GM18520 (cell line): ENCODE measurements around the gene OPN1SW.

ENCODE experiments used
- ATAC-seq: cut with Tn5 transposase; IDR thresholded peaks from one replicate; pipeline ENCODE4 v1.9.1; 2021; ENCODE audit not compliant: unreplicated experiment

OPN1SW gene

DNA sequence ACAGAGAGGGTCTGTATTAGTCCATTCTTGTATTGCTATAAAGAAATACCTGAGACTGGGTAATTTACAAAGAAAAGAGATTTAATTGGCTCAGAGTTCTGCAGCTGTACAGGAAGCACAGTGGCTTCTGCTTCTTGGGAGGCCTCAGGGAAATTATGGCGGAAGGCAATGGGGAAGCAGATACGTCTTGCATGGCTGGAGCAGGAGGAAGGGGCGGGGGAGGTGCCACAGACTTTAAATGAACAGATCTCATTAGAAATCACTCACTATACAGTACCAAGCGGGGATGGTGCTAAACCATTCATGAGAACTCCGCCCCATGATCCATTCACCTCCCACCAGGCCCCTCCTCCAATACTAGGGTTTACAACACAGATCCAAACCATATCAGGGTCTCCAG is 40.2 kb downstream of the OPN1SW start:
- no peak for ATAC-seq

DNA sequence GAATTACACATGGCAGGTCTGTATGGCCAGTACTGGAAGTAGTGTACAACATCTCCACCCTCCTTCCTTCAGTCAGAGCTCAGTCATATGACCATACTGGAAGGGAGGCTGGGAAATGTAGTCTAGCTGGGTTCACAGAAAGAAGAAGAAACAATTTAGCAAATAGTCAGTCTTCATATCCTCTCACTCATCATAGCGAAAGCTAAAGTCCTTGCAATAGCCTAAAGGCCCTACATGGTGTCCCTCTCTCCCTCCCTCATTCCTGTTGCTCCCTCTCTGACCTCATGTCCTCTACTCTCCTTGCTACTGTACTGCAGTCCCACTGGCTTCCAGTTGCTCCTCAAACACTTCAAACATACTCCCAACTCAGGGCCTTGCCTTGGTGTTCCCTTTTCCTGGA is 40.7 kb downstream of the OPN1SW start:
- no peak for ATAC-seq

DNA sequence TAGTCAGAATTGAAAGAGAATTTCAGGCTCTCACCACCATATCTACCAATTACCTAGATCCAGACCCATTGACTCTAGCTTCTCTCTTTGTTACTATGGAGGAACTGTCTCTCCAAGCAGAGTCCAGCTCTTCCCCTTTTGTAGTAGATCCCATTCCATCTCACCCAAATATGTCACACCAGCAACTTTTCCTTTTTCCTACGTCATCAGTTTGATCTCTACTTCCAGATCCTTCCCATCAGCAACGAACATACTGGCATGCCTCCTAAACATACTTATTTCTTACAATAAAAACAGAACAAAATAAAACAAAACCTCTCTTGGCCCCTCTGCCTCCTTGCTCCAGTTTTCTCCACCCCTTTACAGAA is 42.3 kb downstream of the OPN1SW start:
- no peak for ATAC-seq

DNA sequence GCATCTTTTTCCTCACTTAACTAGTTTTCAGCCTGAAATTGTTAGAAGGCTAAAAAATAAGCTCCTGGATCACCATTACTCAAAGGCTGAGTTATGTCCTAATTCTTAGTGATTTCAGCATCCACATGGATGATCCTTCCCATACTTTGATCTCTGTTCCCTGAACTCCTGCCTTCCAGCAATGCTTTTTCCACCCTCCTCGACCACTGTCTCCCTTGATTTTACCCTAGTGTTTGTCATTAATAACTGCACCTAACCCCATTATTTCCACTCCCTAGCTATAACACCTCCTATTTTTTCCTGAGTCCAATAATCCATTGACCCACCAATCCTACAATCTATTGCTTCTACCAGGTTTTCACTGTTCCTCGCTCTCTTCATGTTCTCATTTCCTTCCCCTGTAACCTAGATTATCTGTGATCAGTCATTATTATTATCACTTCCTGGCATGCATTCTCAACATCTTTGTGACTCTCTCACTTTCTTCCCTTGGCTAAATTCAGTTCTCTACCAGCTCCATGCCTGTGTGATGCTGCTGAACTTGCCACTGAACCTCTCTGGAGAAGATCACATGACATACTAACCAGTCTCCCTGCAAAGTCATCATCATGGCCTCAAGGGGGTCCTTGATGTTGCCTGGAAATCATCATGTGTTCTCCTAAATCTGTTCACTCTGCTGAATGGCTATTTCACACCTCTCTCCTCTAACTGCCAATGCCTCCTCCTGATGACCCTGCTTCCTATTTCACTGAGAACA is 42.9 kb downstream of the OPN1SW start:
- no peak for ATAC-seq

DNA sequence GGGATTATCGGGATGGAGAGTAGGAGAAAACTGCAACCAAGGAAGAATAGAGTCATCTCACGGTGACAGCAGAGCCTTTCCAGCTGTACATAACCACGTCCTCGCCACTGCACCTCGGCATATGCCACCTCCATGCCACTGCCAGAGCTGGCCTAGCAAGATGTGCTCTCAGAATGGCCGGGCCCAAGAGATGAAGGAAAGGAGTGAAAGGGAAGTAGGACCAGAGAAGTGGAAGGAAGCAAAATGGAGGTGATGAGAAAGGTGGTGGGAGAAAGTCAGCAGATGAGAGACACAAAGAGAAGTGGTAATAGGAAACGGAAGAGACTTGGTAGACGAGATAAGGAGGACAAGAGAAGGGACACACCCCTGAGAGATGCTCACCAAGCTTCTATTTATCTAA is 44.4 kb downstream of the OPN1SW start:
- no peak for ATAC-seq

DNA sequence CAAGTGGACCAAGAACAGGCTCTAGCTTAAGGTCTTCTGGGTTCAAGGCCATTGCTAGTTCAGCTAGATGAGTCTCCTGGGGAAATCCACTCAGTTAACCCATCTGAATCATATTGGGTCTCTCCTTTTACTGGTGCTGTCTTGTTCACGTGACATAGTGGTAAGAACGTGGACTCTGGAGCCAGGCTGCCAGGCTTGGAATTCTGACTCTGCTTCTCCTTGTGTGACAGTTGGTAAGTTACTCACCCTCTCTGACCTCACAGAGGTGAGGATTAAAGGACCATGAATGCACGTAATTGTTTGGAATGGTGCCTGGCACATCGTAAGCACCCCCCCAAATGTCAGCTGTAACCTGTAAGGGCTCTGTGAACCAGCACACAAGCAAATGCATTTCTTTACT is 46.1 kb downstream of the OPN1SW start:
- ATAC-seq: no peak

DNA sequence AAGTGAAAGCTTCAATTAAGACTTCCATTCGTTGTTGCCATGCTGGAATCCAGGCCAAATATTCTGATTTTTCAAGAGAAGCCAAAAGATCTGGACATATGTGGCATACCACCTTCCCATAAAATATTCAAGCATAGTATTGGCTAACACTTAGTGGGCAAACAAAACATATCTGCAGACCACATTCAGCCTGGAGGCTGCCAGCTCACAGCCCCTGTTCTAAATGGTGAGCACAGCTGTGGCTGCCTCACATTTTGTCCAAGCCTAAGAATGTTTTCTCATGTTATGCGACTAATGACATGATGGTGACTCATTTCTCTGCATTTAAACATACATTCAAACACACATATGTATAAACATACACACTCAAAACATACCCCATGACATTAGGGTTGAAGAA is 47.0 kb downstream of the OPN1SW start:
- no peak for ATAC-seq

DNA sequence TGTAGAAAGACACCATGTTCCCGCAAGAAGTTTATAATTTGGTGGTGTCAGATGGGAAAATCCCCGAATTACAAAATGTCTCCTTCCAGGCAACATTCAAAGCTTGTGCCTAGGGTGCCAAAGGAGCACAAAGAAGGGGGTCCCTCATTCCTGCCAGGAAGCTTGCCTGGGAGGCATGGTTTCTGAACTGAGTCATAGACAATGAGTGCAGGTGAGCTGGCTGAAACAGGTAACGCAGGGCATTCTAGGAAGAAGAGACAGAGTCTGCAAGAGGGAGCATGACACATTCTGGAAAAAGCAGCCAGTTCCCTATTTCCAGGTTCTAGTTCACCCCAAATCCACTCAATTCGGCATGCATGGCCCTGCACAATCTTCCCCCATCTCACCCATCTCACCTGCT is 48.4 kb downstream of the OPN1SW start:
- no peak for ATAC-seq

DNA sequence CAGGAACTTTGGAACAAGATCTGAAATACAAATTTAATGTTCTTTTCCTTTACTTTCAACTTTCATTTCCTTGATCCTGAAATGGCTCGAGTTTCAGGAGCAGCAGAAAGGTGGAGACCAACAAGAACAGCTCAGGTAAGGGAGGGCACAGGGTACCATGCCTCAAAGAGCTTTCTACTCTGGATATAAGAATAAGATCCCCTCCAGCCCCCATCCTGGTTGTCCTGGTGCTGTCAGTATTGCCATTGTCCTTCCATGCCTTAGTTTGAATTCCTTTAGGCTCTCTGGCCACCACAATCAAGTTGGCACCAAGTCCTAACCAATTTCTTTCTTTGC is 48.9 kb downstream of the OPN1SW start:
- no peak for ATAC-seq

DNA sequence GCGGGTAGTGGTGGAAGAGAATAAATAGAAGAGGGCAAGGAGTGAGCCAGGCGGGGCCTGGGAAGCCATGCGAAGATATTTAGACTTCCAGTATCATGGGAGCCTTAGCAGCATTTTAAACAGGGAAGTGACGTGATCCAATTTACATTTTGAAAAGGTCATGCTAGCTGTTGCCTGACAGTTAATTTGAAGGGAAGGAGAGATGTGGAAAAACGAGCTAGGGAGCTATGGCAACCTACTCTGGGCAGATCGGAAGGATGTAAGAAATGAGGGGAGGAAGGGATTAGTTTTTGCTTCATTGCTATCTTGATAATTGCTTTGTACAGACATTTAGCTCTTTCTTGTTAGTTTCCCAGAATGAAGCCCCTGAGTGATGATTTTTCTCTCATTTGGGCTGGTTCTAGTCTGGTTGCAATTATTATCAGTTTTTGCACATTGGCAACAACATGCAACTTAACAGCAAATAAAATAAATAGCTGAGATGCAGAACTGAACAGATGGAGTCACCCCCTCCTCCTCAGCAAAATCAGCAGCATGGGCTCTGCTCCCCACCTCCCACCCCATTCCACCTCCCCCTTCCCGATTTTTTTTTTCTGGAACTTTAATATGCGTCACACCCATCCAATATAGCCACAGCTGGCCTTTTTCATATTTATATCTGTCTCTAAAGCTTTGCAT is 49.4 kb downstream of the OPN1SW start:
- ATAC-seq: no peak

DNA sequence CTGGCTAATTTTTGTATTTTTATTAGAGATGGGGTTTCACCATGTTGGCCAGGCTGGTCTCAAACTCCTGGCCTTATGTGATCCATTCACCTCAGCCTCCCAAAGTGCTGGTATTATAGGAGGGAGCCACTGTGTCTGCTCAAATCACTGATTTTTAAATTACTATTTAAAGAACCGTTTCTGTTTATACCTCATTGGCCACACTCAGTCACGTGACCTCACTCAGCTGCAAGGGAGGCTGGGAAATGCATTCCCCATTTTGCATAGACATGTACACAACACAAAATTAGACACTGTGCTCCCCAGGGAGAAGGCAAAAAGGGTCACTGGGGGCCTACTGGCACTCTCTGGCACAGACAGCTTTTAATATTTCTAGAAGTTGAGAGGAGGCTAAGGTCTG is 50.1 kb downstream of the OPN1SW start:
- no peak for ATAC-seq

DNA sequence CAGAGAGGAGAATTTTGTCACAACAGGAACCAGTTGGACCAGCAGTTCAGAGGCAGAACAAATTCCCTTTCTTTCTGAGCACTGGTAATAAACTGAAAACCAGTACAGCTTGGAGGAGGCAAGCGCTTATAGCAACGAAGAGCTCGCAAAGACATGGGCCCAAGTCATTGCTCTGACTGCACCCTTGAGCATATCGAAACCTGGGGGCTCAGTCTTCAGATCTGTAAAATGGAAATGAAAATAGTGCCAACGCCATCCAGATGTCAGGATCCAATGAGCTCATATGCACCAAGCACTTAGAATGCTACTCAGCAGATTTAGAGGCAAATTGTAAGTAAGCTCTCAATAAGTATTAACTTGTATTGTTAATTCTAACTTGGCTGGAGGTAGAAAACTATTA is 50.9 kb downstream of the OPN1SW start:
- no peak for ATAC-seq
